HCEC 1CT (cell line): ENCODE data around the gene SALL1.

Experiments used
- DNase-seq: peaks from one replicate; pipeline ENCODE4 v3.0.0-alpha.2; 2017

Gene SALL1

GRCh38 chr16:51155820-51156806, 5.0 kb upstream of the SALL1 start:
- DNase-seq = no peak

GRCh38 chr16:51155199-51155607, 4.1 kb upstream of the SALL1 start:
- no peak for DNase-seq

GRCh38 chr16:51154271-51155171, 3.5 kb upstream of the SALL1 start:
- no peak for DNase-seq

GRCh38 chr16:51153577-51154031, 2.5 kb upstream of the SALL1 start:
- no peak for DNase-seq

- no peak for DNase-seq
These were observed 1.9 kb upstream of the SALL1 start for GRCh38 chr16:51152691-51153576.

GRCh38 chr16:51151961-51152663, 1.0 kb upstream of the SALL1 start:
- DNase-seq = no peak

- DNase-seq = no peak
These were observed 428 bp upstream of the SALL1 start for GRCh38 chr16:51151435-51151960.

- DNase-seq = no peak
These were observed 744 bp downstream of the SALL1 start for GRCh38 chr16:51150165-51150887.

- DNase-seq = no peak
These were observed 1.3 kb downstream of the SALL1 start for GRCh38 chr16:51149721-51150164.

- no peak for DNase-seq
These were observed 1.8 kb downstream of the SALL1 start for GRCh38 chr16:51149251-51149661.

- DNase-seq = no peak
These were observed 2.3 kb downstream of the SALL1 start for GRCh38 chr16:51148678-51149228.

GRCh38 chr16:51147776-51148677, 3.0 kb downstream of the SALL1 start:
- DNase-seq = no peak

GRCh38 chr16:51146256-51146924, 4.7 kb downstream of the SALL1 start:
- DNase-seq = no peak

GRCh38 chr16:51144203-51144602, 6.9 kb downstream of the SALL1 start:
- DNase-seq = no peak

GRCh38 chr16:51143196-51143977, 7.7 kb downstream of the SALL1 start:
- DNase-seq = no peak

GRCh38 chr16:51141541-51141940, 9.5 kb downstream of the SALL1 start:
- DNase-seq = no peak

GRCh38 chr16:51141106-51141505, 10.0 kb downstream of the SALL1 start:
- DNase-seq = no peak

- no peak for DNase-seq
These were observed 11.0 kb downstream of the SALL1 start for GRCh38 chr16:51140112-51140511.
